CD4-positive, CD25-positive, alpha-beta regulatory T cell (primary cell): ENCODE results near the gene AFF1. TPM values are rescaled to one million over a fixed set of nuclear protein-coding genes. Genes with fewer than 3 reads are reported as not detected.
A peak's percentile ranks its signal among the peaks of the same experiment; 100 is the strongest.

ENCODE experiments used
- ATAC-seq, 2 donors: fragments of 150-1000 bp; cut with Tn5 transposase; one replicate each; pipeline ENCODE4 v1.10.0; 2021; ENCODE audit warnings: low read depth in 2 of 2, moderate number of reproducible peaks in 2 of 2, moderate library complexity in 1 of 2
- DNase-seq, 3 donors: peaks; one replicate each; pipeline versions ENCODE4 v3.0.0 to v3.0.0-alpha.2; 2012 to 2022; ENCODE audit warnings: mixed read lengths in 1 of 3
- H3K27ac ChIP-seq: one replicate; pipeline ENCODE4 v1.7.0; 2013; ENCODE audit warnings: mild to moderate bottlenecking, low read length; ENCODE audit not compliant: insufficient read depth, poor library complexity, severe bottlenecking
- H3K27me3 ChIP-seq: one replicate; pipeline ENCODE4 v1.7.0; 2013; ENCODE audit warnings: low read length; ENCODE audit not compliant: control insufficient read depth, insufficient read depth
- H3K36me3 ChIP-seq: one replicate; pipeline ENCODE4 v1.7.0; 2013; ENCODE audit warnings: mild to moderate bottlenecking, low read length, moderate library complexity; ENCODE audit not compliant: control insufficient read depth, insufficient read depth
- H3K4me1 ChIP-seq: 2 replicates; pipeline ENCODE4 v1.7.0; 2013; ENCODE audit warnings: mild to moderate bottlenecking, low read length; ENCODE audit not compliant: insufficient read depth, control insufficient read depth, poor library complexity, severe bottlenecking
- H3K4me3 ChIP-seq: one replicate; pipeline ENCODE4 v1.7.0; 2013; ENCODE audit warnings: low read depth, mild to moderate bottlenecking, low read length, moderate library complexity
- H3K9me3 ChIP-seq, 2 experiments: 1 replicate in 1 of 2; 2 replicates in 1 of 2; pipeline ENCODE4 v1.7.0; 2013; ENCODE audit warnings: low read length in 2 of 2, mild to moderate bottlenecking in 1 of 2, moderate library complexity in 1 of 2; ENCODE audit not compliant: control insufficient read depth in 2 of 2
- H3K27ac Mint-ChIP-seq, 3 donors: one replicate each; pipeline ENCODE4 v1.8.0; 2020 to 2022; ENCODE audit warnings: mild to moderate bottlenecking in 3 of 3, mixed read lengths in 3 of 3, moderate library complexity in 2 of 3
- H3K27me3 Mint-ChIP-seq: one replicate; pipeline ENCODE4 v1.8.0; 2022; ENCODE audit warnings: mild to moderate bottlenecking, mixed read lengths
- H3K36me3 Mint-ChIP-seq: one replicate; pipeline ENCODE4 v1.8.0; 2020; ENCODE audit warnings: mixed read lengths
- H3K4me1 Mint-ChIP-seq, 4 donors: one replicate each; pipeline ENCODE4 v1.8.0; 2020 to 2022; ENCODE audit warnings: mixed read lengths in 4 of 4, mild to moderate bottlenecking in 1 of 4
- H3K4me3 Mint-ChIP-seq, 4 donors: one replicate each; pipeline ENCODE4 v1.8.0; 2020 to 2022; ENCODE audit warnings: mild to moderate bottlenecking in 4 of 4, mixed read lengths in 4 of 4, moderate library complexity in 3 of 4
- H3K9me3 Mint-ChIP-seq, 7 donors: one replicate each; pipeline ENCODE4 v1.8.0; 2020 to 2022; ENCODE audit warnings: mixed read lengths in 7 of 7, mild to moderate bottlenecking in 3 of 7, moderate library complexity in 2 of 7
- polyA plus RNA-seq, 4 donors: library from polyadenylated mRNA; unstranded; fragments of 300-500 nt; fragmentation: Illumina TruSeq; gene quantifications; one replicate each; pipeline ENCODE4 v1.2.3, GENCODE V29; 2021
- total RNA-seq: library from RNA; stranded (reverse); gene quantifications from one replicate; pipeline ENCODE4 v1.2.3, GENCODE V29; 2022

Gene AFF1
- total and polyA plus RNA-seq, 5 donors from 2014 or later: 18.1 to 122 (median 37.4) TPM

GRCh38 chr4:87053802-87054767 is 119.3 kb downstream of the AFF1 start:
- Histone ChIP-seq H3K4me3 (no peak overlapping the region), H3K36me3 (peaks cover 17% of the 10 kb centered on the region), H3K4me1 (peaks cover 5% of the 10 kb centered on the region), H3K27ac (no peak overlapping the region), H3K9me3 (no peaks in the 10 kb centered on the region), H3K27me3 (no peaks in the 10 kb centered on the region)
- H3K9me3 Mint-ChIP-seq: no peaks in the 10 kb centered on the region
- ATAC-seq: no peak
- DNase-seq: no peak
- H3K27me3 Mint-ChIP-seq: no peaks in the 10 kb centered on the region
- peaks cover 31% of the 10 kb centered on the region for H3K36me3 Mint-ChIP-seq
- H3K4me1 Mint-ChIP-seq: peaks cover 41 to 64% (median 58%) of the 10 kb centered on the region in 4 donors
- H3K27ac Mint-ChIP-seq: peak overlapping the region; percentile 16 to 35 (median 27)
- no peak overlapping the region for H3K4me3 Mint-ChIP-seq

GRCh38 chr4:87054900-87055299 is 120.1 kb downstream of the AFF1 start:
- ATAC-seq: no peak
- peaks cover 39% of the 10 kb centered on the region for H3K36me3 Mint-ChIP-seq
- Histone ChIP-seq H3K4me3 (no peak overlapping the region), H3K9me3 (no peaks in the 10 kb centered on the region), H3K4me1 (peaks cover 5% of the 10 kb centered on the region), H3K27me3 (no peaks in the 10 kb centered on the region), H3K36me3 (peaks cover 13% of the 10 kb centered on the region), H3K27ac (no peak overlapping the region)
- H3K27me3 Mint-ChIP-seq: no peaks in the 10 kb centered on the region
- no peak for DNase-seq
- H3K9me3 Mint-ChIP-seq: no peaks in the 10 kb centered on the region
- H3K27ac Mint-ChIP-seq: peak overlapping the region in 2 of 3 donors; percentile 24 to 60
- peaks cover 36 to 69% (median 65%) of the 10 kb centered on the region in 4 donors for H3K4me1 Mint-ChIP-seq
- H3K4me3 Mint-ChIP-seq: no peak overlapping the region

GRCh38 chr4:87055311-87055710 is 120.5 kb downstream of the AFF1 start:
- H3K4me3 Mint-ChIP-seq: no peak overlapping the region
- H3K9me3 ChIP-seq: no peaks in the 10 kb centered on the region
- no peak overlapping the region for H3K4me3 ChIP-seq
- no peaks in the 10 kb centered on the region for H3K9me3 Mint-ChIP-seq
- peaks cover 36 to 73% (median 67%) of the 10 kb centered on the region in 4 donors for H3K4me1 Mint-ChIP-seq
- peak overlapping the region in 2 of 3 donors; percentile 24 to 49 for H3K27ac Mint-ChIP-seq
- H3K36me3 Mint-ChIP-seq: peaks cover 39% of the 10 kb centered on the region
- peaks cover 10% of the 10 kb centered on the region for H3K36me3 ChIP-seq
- H3K27me3 Mint-ChIP-seq: no peaks in the 10 kb centered on the region
- peaks cover 5% of the 10 kb centered on the region for H3K4me1 ChIP-seq
- H3K27me3 ChIP-seq: no peaks in the 10 kb centered on the region
- no peak overlapping the region for H3K27ac ChIP-seq
- ATAC-seq (no peak), DNase-seq (no peak)

GRCh38 chr4:87056881-87057280 is 122.1 kb downstream of the AFF1 start:
- Histone ChIP-seq H3K27ac (no peak overlapping the region), H3K36me3 (peaks cover 3% of the 10 kb centered on the region), H3K4me1 (peaks cover 15% of the 10 kb centered on the region), H3K27me3 (no peaks in the 10 kb centered on the region), H3K9me3 (no peaks in the 10 kb centered on the region), H3K4me3 (no peak overlapping the region)
- H3K4me3 Mint-ChIP-seq: no peak overlapping the region
- H3K27ac Mint-ChIP-seq: peak overlapping the region in 1 of 3 donors; percentile 0
- H3K27me3 Mint-ChIP-seq: no peaks in the 10 kb centered on the region
- DNase-seq (no peak), ATAC-seq (no peak)
- peaks cover 43 to 85% (median 69%) of the 10 kb centered on the region in 4 donors for H3K4me1 Mint-ChIP-seq
- H3K36me3 Mint-ChIP-seq: peaks cover 35% of the 10 kb centered on the region
- H3K9me3 Mint-ChIP-seq: no peaks in the 10 kb centered on the region

GRCh38 chr4:87057835-87058355 is 123.1 kb downstream of the AFF1 start:
- H3K36me3 ChIP-seq: no peaks in the 10 kb centered on the region
- DNase-seq (no peak), ATAC-seq (no peak)
- no peaks in the 10 kb centered on the region for H3K9me3 ChIP-seq
- H3K4me3 ChIP-seq: no peak overlapping the region
- H3K4me3 Mint-ChIP-seq: no peak overlapping the region
- H3K9me3 Mint-ChIP-seq: no peaks in the 10 kb centered on the region
- H3K36me3 Mint-ChIP-seq: peaks cover 31% of the 10 kb centered on the region
- H3K27me3 ChIP-seq: no peaks in the 10 kb centered on the region
- H3K27me3 Mint-ChIP-seq: no peaks in the 10 kb centered on the region
- peaks cover 15% of the 10 kb centered on the region for H3K4me1 ChIP-seq
- no peak overlapping the region for H3K27ac ChIP-seq
- peak overlapping the region in 2 of 3 donors; percentile 28 to 66 for H3K27ac Mint-ChIP-seq
- peaks cover 37 to 87% (median 67%) of the 10 kb centered on the region in 4 donors for H3K4me1 Mint-ChIP-seq

GRCh38 chr4:87058356-87059073 is 123.7 kb downstream of the AFF1 start:
- DNase-seq: peak in 1 of 3 donors; percentile 61
- H3K4me3 Mint-ChIP-seq: no peak overlapping the region
- no peaks in the 10 kb centered on the region for H3K27me3 ChIP-seq
- H3K27me3 Mint-ChIP-seq: no peaks in the 10 kb centered on the region
- H3K36me3 ChIP-seq: no peaks in the 10 kb centered on the region
- ATAC-seq: peak; percentile 72 to 75
- no peak overlapping the region for H3K27ac ChIP-seq
- no peaks in the 10 kb centered on the region for H3K9me3 ChIP-seq
- no peaks in the 10 kb centered on the region for H3K9me3 Mint-ChIP-seq
- no peak overlapping the region for H3K4me3 ChIP-seq
- peaks cover 15% of the 10 kb centered on the region for H3K4me1 ChIP-seq
- H3K4me1 Mint-ChIP-seq: peaks cover 36 to 83% (median 62%) of the 10 kb centered on the region in 4 donors
- H3K36me3 Mint-ChIP-seq: peaks cover 29% of the 10 kb centered on the region
- peak overlapping the region; percentile 28 to 66 (median 66) for H3K27ac Mint-ChIP-seq

DNA sequence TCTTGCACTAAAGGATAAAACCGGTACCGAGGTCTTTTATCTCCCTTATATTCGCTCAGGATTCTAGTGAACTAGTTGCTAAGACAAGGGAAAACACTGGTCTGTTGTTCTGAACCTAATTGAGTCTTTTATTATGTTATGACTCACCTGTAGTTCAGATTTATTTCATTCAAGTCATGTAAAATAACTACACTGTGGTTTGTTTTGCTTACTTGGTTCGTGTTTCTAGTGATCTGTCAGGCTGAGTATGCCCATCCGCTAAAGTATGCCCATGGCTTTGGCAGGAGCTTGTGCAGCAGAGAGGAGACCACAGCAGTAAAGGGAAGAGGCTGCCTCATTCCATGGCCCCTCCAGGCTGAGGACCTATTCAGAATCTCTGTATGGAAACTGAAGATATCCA is 126.1 kb downstream of the AFF1 start:
- no peaks in the 10 kb centered on the region for H3K27me3 ChIP-seq
- Mint-ChIP-seq H3K9me3 (peaks cover 0 to 2% (median 0%) of the 10 kb centered on the region in 7 donors), H3K27me3 (no peaks in the 10 kb centered on the region), H3K4me3 (peak overlapping the region in 3 of 4 donors; percentile 6 to 32 (median 14)), H3K36me3 (peaks cover 26% of the 10 kb centered on the region), H3K27ac (peak overlapping the region; percentile 6 to 62 (median 7)), H3K4me1 (peaks cover 28 to 78% (median 60%) of the 10 kb centered on the region in 4 donors)
- H3K4me1 ChIP-seq: peaks cover 15% of the 10 kb centered on the region
- DNase-seq (peak in 2 of 3 donors; percentile 10 to 34), ATAC-seq (peak; percentile 43 to 74)
- peak overlapping the region; percentile 26 for H3K4me3 ChIP-seq
- peak overlapping the region; percentile 55 for H3K27ac ChIP-seq
- H3K36me3 ChIP-seq: no peaks in the 10 kb centered on the region
- no peaks in the 10 kb centered on the region for H3K9me3 ChIP-seq
